IMR-90 (cell line): ENCODE data around the gene CMAS. TPM values are rescaled to one million over a fixed set of nuclear protein-coding genes. Genes with fewer than 3 reads are reported as not detected.

Experiments used
- ATAC-seq: fragments of 200-7000 bp; cut with Tn5 transposase; 2 replicates; pipeline ENCODE4 v1.9.1; 2020; ENCODE audit warnings: low read depth, mild to moderate bottlenecking, moderate library complexity
- BruUV-seq: library from RNA; stranded (reverse); fragments of 400-500 nt; replicated peaks from 2 replicates; lab custom pipeline; 2021; lab: Mats Ljungman, UMichigan
- CTCF ChIA-PET: fragments of 300-600 bp; formaldehyde crosslinking; extraction: SDS; loops from one replicate; lab custom pipeline; 2021; ENCODE audit warnings: antibody characterized with exemption; lab: Yijun Ruan, JAX
- POLR2A ChIA-PET: fragments of 300-600 bp; sonication (Branson Sonifier 250); formaldehyde crosslinking; loops from one replicate; lab custom pipeline; 2022; ENCODE audit warnings: antibody characterized with exemption; ENCODE audit not compliant: unreplicated experiment; lab: Charles Lee
- DNase-seq: peaks from one replicate; pipeline ENCODE4 v3.0.0; 2013
- H2AFZ ChIP-seq: replicated peaks from 2 replicates; pipeline ENCODE3; 2013; ENCODE audit warnings: low read length, mild to moderate bottlenecking; ENCODE audit not compliant: poor library complexity
- H2AK5ac ChIP-seq: 2 replicates; pipeline ENCODE4 v1.6.1; 2013; ENCODE audit warnings: low read depth, low read length, inconsistent platforms
- H2AK9ac ChIP-seq: replicated peaks from 2 replicates; pipeline ENCODE3; 2013; ENCODE audit warnings: mild to moderate bottlenecking, low read depth, low read length, moderate library complexity; ENCODE audit not compliant: poor library complexity
- H2BK120ac ChIP-seq: 2 replicates; pipeline ENCODE4 v1.6.1; 2013; ENCODE audit warnings: low read depth, low read length, inconsistent platforms
- H2BK15ac ChIP-seq: 3 replicates; pipeline ENCODE4 v1.6.1; 2013; ENCODE audit warnings: low read depth, low read length, inconsistent platforms
- H2BK20ac ChIP-seq: 2 replicates; pipeline ENCODE4 v1.6.1; 2013; ENCODE audit warnings: low read depth, mild to moderate bottlenecking, inconsistent platforms, low read length, moderate library complexity
- H2BK5ac ChIP-seq: 2 replicates; pipeline ENCODE4 v1.6.1; 2013; ENCODE audit warnings: mild to moderate bottlenecking, low read depth, low read length, inconsistent platforms; ENCODE audit not compliant: poor library complexity, severe bottlenecking
- H3K14ac ChIP-seq: replicated peaks from 2 replicates; pipeline ENCODE4 v1.6.1; 2013; ENCODE audit warnings: low read depth, low read length, inconsistent platforms
- H3K18ac ChIP-seq: 2 replicates; pipeline ENCODE4 v1.6.1; 2013; ENCODE audit warnings: low read depth, low read length, control low read depth
- H3K23ac ChIP-seq: 2 replicates; pipeline ENCODE4 v1.6.1; 2013; ENCODE audit warnings: low read depth, low read length, inconsistent platforms
- H3K27ac ChIP-seq: 2 replicates; pipeline ENCODE4 v1.5.1; 2013; ENCODE audit warnings: mild to moderate bottlenecking, control low read depth, low read length; ENCODE audit not compliant: insufficient read depth
- H3K27me3 ChIP-seq: 2 replicates; pipeline ENCODE4 v1.6.1; 2013; ENCODE audit warnings: low read length; ENCODE audit not compliant: control insufficient read depth, insufficient read depth
- H3K36me3 ChIP-seq: 2 replicates; pipeline ENCODE4 v1.6.1; 2013; ENCODE audit warnings: low read length, mixed read lengths; ENCODE audit not compliant: control insufficient read depth, insufficient read depth
- H3K4ac ChIP-seq: 2 replicates; pipeline ENCODE4 v1.6.1; 2013; ENCODE audit warnings: low read depth, low read length, inconsistent platforms
- H3K4me1 ChIP-seq: 2 replicates; pipeline ENCODE4 v1.6.1; 2013; ENCODE audit warnings: low read length, mixed read lengths; ENCODE audit not compliant: control insufficient read depth, insufficient read depth
- H3K4me2 ChIP-seq: 2 replicates; pipeline ENCODE4 v1.6.1; 2013; ENCODE audit warnings: low read depth, mild to moderate bottlenecking, control low read depth, low read length, moderate library complexity
- H3K4me3 ChIP-seq: 2 replicates; pipeline ENCODE4 v1.5.1; 2013; ENCODE audit warnings: low read depth, mild to moderate bottlenecking, control low read depth, low read length, moderate library complexity; ENCODE audit not compliant: insufficient read depth
- H3K56ac ChIP-seq: 2 replicates; pipeline ENCODE4 v1.6.1; 2013; ENCODE audit warnings: low read length, inconsistent platforms; ENCODE audit not compliant: insufficient read depth; ENCODE audit errors: extremely low read depth
- H3K79me1 ChIP-seq, 2 experiments: 2 replicates each; pipeline ENCODE4 v1.6.1; 2013; ENCODE audit warnings: low read length in 2 of 2, inconsistent platforms in 1 of 2, low read depth in 1 of 2
- H3K9ac ChIP-seq: 2 replicates; pipeline ENCODE4 v1.6.1; 2013; ENCODE audit warnings: low read depth, low read length, control low read depth
- H3K9me1 ChIP-seq: 2 replicates; pipeline ENCODE4 v1.6.1; 2013; ENCODE audit warnings: low read length, inconsistent platforms; ENCODE audit not compliant: insufficient read depth
- H3K9me3 ChIP-seq: 2 replicates; pipeline ENCODE4 v1.6.1; 2013; ENCODE audit warnings: low read length; ENCODE audit not compliant: control insufficient read depth, insufficient read depth
- H4K20me1 ChIP-seq: 2 replicates; pipeline ENCODE4 v1.6.1; 2013; ENCODE audit warnings: low read length, inconsistent platforms; ENCODE audit not compliant: insufficient read depth
- H4K5ac ChIP-seq: 2 replicates; pipeline ENCODE4 v1.6.1; 2013; ENCODE audit warnings: mild to moderate bottlenecking, low read depth, low read length, control low read depth
- H4K8ac ChIP-seq, 2 experiments: 2 replicates each; pipeline ENCODE4 v1.6.1; 2013; ENCODE audit warnings: low read depth in 2 of 2, low read length in 2 of 2, control low read depth in 1 of 2, inconsistent platforms in 1 of 2
- H4K91ac ChIP-seq: 2 replicates; pipeline ENCODE4 v1.6.1; 2013; ENCODE audit warnings: low read depth, low read length, inconsistent platforms; ENCODE audit not compliant: insufficient read depth
- MAZ ChIP-seq: IDR thresholded peaks from 2 replicates; pipeline ENCODE4 v1.6.1; 2012; ENCODE audit warnings: low read depth, mild to moderate bottlenecking, low read length, improper control_type of control experiment, moderate library complexity, borderline replicate concordance
- MXI1 ChIP-seq: IDR thresholded peaks from 2 replicates; pipeline ENCODE4 v1.6.1; 2012; ENCODE audit warnings: low read depth, mild to moderate bottlenecking, low read length, moderate library complexity, borderline replicate concordance
- NFE2L2 ChIP-seq: fragments of 150-350 bp; IDR thresholded peaks from 2 replicates; pipeline ENCODE4 v1.6.1; 2016; ENCODE audit warnings: low read depth, mild to moderate bottlenecking, low read length
- RCOR1 ChIP-seq: IDR thresholded peaks from 2 replicates; pipeline ENCODE4 v1.6.1; 2012; ENCODE audit warnings: mild to moderate bottlenecking, low read length, improper control_type of control experiment; ENCODE audit not compliant: insufficient replicate concordance
- RFX5 ChIP-seq: IDR thresholded peaks from 2 replicates; pipeline ENCODE4 v1.8.0; 2012; ENCODE audit warnings: low read depth, mild to moderate bottlenecking, low read length, moderate library complexity
- WGBS, 2 experiments: methylation state at CpG; one replicate each; pipeline versions ENCODE4 v1.1.5 to v1.1.7; 2013; ENCODE audit warnings: missing lambda C conversion rate in 2 of 2; ENCODE audit not compliant: insufficient read length in 1 of 2; ENCODE audit errors: extremely low coverage in 2 of 2; 5-methylcytosine and 5-hydroxymethylcytosine counted together
- dilution Hi-C: fragments of 300-500 bp; cut with HindIII; formaldehyde crosslinking; loops from one replicate; pipeline ENCODE4 v1.14.3; 2018; ENCODE audit warnings: low sequenced_read_pairs; ENCODE audit not compliant: unreplicated experiment
- in situ Hi-C: fragments of 300-500 bp; cut with MboI; formaldehyde crosslinking; loops from 3 replicates; pipeline ENCODE4 v1.14.3; 2019; ENCODE audit warnings: low sequenced_read_pairs, inconsistent platforms, mixed read lengths
- intact Hi-C: fragments of 100-400 bp; cut with micrococcal nuclease; formaldehyde crosslinking; loops from 2 replicates; pipeline ENCODE4 v1.10.0; 2022
- polyA plus RNA-seq, 3 experiments: library from polyadenylated mRNA; depleted of rRNA; stranded (reverse); fragments of >200 nt; gene quantifications; 2 replicates each; pipeline ENCODE4 v1.2.3, GENCODE V29; 2012; ENCODE audit warnings: low replicate concordance in 1 of 3
- total RNA-seq: library from RNA; depleted of rRNA; stranded (reverse); fragments of >200 nt; gene quantifications from 2 replicates; pipeline ENCODE4 v1.2.3, GENCODE V29; 2012

CMAS gene
- total and polyA plus RNA-seq, 2 of the 4 experiments (the other 2 are of a cell fraction) = 9.5 to 26.8 TPM

- H2BK5ac ChIP-seq = no peak overlapping the region
- H3K4me1 ChIP-seq = peaks cover 4% of the 10 kb centered on the region; the same call in 1 of the 2 replicates
- H3K23ac ChIP-seq = no peak overlapping the region
- H3K9me1 ChIP-seq = no peaks in the 10 kb centered on the region
- no peak overlapping the region for H3K4me3 ChIP-seq
- no peak overlapping the region for H3K18ac ChIP-seq
- ChIA-PET CTCF (no interaction called here), POLR2A (no interaction called here)
- no peak overlapping the region for H2BK20ac ChIP-seq
- H2AK9ac ChIP-seq = no peak overlapping the region
- H3K36me3 ChIP-seq = no peaks in the 10 kb centered on the region
- H3K79me1 ChIP-seq = no peaks in the 10 kb centered on the region
- no peak for DNase-seq
- no TSS peak for BruUV-seq
- no peaks in the 10 kb centered on the region for H3K9me3 ChIP-seq
- intact Hi-C loops (no loop called here), dilution Hi-C loops (no loop called here), in situ Hi-C loops (no loop called here)
- WGBS, 2 experiments = no CpG with 5 or more reads among the region's 4 CpGs
- H3K14ac ChIP-seq = no peak overlapping the region
- H2AFZ ChIP-seq = no peak overlapping the region
- no peaks in the 10 kb centered on the region for H4K20me1 ChIP-seq
- no peak overlapping the region for H3K27ac ChIP-seq
- H2AK5ac ChIP-seq = no peak overlapping the region
- no peak for ATAC-seq
- no peak overlapping the region for H3K56ac ChIP-seq
- H3K4me2 ChIP-seq = no peak overlapping the region
- H3K4ac ChIP-seq = no peak overlapping the region
- no peak overlapping the region for H4K8ac ChIP-seq
- H3K27me3 ChIP-seq = no peaks in the 10 kb centered on the region
- no peak overlapping the region for H3K9ac ChIP-seq
- no peak overlapping the region for H2BK15ac ChIP-seq
- H4K5ac ChIP-seq = no peak overlapping the region
- no peak overlapping the region for H2BK120ac ChIP-seq
- no peak overlapping the region for H4K91ac ChIP-seq
- TF ChIP-seq MXI1 (no peak), MAZ (no peak), NFE2L2 (no peak), RFX5 (no peak), RCOR1 (no peak)
These were observed 6.7 kb upstream of the CMAS start for GRCh38 chr12:22039361-22039760.
